A549 (cell line): ENCODE measurements around the gene NAV2.

Experiments
- BHLHE40 ChIP-seq: IDR thresholded peaks from 2 replicates; pipeline ENCODE4 v1.6.1; 2012; ENCODE audit warnings: low read depth, low read length, inconsistent platforms
- CTCF ChIP-seq: fragments of >200 bp; sonication (Bioruptor Twin); formaldehyde crosslinking; IDR thresholded peaks from 3 replicates; pipeline ENCODE4 v1.5.1; 2016
- E2F6 ChIP-seq: IDR thresholded peaks from 2 replicates; pipeline ENCODE4 v1.6.1; 2012; ENCODE audit warnings: low read depth, borderline replicate concordance
- EP300 ChIP-seq, 2 experiments: fragments of >200 bp; sonication (Bioruptor Twin); formaldehyde crosslinking; IDR thresholded peaks; 2 replicates in 1 of 2; 3 replicates in 1 of 2; pipeline ENCODE4 v1.6.1; 2016 to 2017
- ESRRA ChIP-seq: fragments of 150-350 bp; IDR thresholded peaks from 2 replicates; pipeline ENCODE4 v1.6.1; 2014; ENCODE audit warnings: mild to moderate bottlenecking, low read length, borderline replicate concordance
- HMGXB4 ChIP-seq: fragments of 250-450 bp; sonication (Bioruptor Pico); IDR thresholded peaks from 2 replicates; pipeline ENCODE4 v1.5.0; 2021; ENCODE audit warnings: mild to moderate bottlenecking, moderate library complexity, borderline replicate concordance
- MAX ChIP-seq: IDR thresholded peaks from 2 replicates; pipeline ENCODE4 v1.6.1; 2012
- PHF8 ChIP-seq: fragments of 200-600 bp; sonication (generic); IDR thresholded peaks from 2 replicates; pipeline ENCODE4 v1.6.1; 2016; ENCODE audit warnings: low read depth, mild to moderate bottlenecking, antibody characterized with exemption, moderate library complexity, borderline replicate concordance
- POLR2A ChIP-seq: IDR thresholded peaks from 2 replicates; pipeline ENCODE4 v1.6.1; 2012; ENCODE audit warnings: mild to moderate bottlenecking, low read length
- TF ChIP-seq, protein P1 (sequence below): fragments of 450-650 bp; IDR thresholded peaks from 2 replicates; pipeline ENCODE4 v1.6.1; 2014; ENCODE audit warnings: antibody characterized with exemption
- TF ChIP-seq, protein P2 (sequence below): fragments of 200-600 bp; sonication (generic); IDR thresholded peaks from 2 replicates; pipeline ENCODE4 v1.6.1; 2016; ENCODE audit warnings: antibody characterized with exemption, mild to moderate bottlenecking, moderate library complexity

DNA sequence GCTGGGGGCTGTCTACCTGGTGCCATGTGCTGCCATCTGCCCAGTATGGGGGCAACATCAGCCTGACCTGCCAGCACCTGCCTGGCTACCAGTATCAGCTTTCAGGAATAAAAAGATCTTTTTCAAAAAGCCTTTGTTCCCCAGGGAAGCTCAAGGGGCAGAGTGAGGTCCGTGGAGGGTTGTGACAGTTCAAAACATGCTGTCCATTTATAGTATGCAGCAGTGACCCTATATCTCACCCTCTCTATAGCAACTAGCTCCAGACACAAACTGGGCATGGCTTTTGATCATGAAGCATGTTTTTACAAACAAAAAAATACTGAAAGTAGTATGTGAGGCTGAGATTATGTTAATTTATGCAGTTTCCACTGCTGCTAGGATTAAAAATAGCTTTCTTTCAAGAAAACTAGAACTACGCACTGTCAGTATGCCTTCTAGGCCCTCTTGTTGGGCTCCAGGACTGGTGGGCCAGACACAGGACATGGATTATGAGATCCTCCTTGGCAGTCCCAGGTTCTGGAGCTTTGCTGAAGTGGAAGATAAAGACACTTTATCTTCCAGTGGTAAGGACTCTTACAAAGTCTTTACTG, 23.4 kb downstream of the NAV2 start:
- TF ChIP-seq MAX (no peak), HMGXB4 (CRISPR knock-in tag) (no peak), CTCF (no peak), EP300 (IDR thresholded peaks at IDR 0.05) (no peak), POLR2A (no peak), BHLHE40 (no peak), E2F6 (no peak), PHF8 (no peak), ESRRA (no peak)
- TF ChIP-seq, protein P1, sequence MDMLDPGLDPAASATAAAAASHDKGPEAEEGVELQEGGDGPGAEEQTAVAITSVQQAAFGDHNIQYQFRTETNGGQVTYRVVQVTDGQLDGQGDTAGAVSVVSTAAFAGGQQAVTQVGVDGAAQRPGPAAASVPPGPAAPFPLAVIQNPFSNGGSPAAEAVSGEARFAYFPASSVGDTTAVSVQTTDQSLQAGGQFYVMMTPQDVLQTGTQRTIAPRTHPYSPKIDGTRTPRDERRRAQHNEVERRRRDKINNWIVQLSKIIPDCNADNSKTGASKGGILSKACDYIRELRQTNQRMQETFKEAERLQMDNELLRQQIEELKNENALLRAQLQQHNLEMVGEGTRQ = no peak
- TF ChIP-seq, protein P2, sequence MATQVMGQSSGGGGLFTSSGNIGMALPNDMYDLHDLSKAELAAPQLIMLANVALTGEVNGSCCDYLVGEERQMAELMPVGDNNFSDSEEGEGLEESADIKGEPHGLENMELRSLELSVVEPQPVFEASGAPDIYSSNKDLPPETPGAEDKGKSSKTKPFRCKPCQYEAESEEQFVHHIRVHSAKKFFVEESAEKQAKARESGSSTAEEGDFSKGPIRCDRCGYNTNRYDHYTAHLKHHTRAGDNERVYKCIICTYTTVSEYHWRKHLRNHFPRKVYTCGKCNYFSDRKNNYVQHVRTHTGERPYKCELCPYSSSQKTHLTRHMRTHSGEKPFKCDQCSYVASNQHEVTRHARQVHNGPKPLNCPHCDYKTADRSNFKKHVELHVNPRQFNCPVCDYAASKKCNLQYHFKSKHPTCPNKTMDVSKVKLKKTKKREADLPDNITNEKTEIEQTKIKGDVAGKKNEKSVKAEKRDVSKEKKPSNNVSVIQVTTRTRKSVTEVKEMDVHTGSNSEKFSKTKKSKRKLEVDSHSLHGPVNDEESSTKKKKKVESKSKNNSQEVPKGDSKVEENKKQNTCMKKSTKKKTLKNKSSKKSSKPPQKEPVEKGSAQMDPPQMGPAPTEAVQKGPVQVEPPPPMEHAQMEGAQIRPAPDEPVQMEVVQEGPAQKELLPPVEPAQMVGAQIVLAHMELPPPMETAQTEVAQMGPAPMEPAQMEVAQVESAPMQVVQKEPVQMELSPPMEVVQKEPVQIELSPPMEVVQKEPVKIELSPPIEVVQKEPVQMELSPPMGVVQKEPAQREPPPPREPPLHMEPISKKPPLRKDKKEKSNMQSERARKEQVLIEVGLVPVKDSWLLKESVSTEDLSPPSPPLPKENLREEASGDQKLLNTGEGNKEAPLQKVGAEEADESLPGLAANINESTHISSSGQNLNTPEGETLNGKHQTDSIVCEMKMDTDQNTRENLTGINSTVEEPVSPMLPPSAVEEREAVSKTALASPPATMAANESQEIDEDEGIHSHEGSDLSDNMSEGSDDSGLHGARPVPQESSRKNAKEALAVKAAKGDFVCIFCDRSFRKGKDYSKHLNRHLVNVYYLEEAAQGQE = no peak
